ENCODE data around the gene RAG2.
A peak's percentile ranks its signal among the peaks of the same experiment; 100 is the strongest.

The RAG2 gene

DNA sequence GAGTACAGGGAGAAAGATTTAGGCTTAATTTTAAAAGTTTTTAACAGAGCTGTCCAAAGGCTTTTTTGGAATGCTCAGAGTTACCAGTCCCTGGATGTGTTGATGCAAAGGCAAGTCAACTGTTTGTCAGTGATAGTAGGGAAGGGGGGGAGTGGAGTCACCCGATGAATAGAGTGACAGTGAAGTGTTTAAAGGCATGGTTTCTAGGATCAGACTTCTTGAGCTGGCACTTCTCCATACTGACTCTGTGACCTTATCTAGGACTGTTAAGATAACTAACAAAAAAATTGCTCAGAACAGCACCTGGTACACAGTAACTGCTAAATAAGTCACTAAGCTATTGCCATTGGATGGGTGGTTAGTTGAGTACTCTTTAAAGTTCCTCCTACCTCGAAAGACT lies 11.3 kb upstream of the RAG2 start:
- Mint-ChIP-seq H3K27me3 (peaks cover 4% of the 10 kb centered on the region), H3K36me3 (no peaks in the 10 kb centered on the region), H3K4me1 (no peaks in the 10 kb centered on the region), H3K9me3 (no peaks in the 10 kb centered on the region), H3K4me3 (no peak overlapping the region), H3K27ac (no peak overlapping the region)

DNA sequence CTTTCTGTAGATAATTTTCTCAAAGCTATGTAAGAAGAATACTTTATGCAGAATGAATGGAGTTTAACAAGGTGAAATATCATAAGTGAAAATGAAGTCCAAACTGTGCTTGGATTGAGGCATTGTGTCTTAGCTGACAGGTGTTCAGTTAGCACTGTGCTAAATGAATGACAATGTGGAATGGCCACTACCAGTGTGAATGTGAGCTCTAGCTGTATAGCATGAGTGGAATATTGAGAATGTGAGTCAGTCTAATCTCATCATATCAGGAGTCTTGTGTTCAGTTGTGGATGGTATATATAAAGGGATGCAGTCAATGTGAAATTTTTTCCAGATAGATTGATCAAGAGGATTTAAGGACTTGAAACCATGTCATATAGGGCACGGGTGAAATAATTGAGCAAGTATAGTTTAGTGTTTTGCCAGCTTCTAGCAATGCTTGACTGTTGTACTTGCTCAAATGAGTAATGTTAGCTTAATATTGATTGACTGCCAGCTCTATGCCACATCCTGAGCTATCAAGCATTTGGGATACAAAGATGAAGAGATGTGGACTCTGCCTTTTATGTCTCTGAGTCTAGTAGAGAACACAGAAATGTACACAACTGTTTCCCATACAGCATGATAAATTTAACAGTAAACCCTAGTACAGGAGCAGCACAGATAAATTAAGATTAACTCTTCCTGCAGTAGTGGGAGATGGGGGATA lies 10.6 kb upstream of the RAG2 start:
- Mint-ChIP-seq H3K4me3 (no peak overlapping the region), H3K4me1 (no peaks in the 10 kb centered on the region), H3K27me3 (peaks cover 6% of the 10 kb centered on the region), H3K27ac (no peak overlapping the region), H3K9me3 (no peaks in the 10 kb centered on the region), H3K36me3 (no peaks in the 10 kb centered on the region)

DNA sequence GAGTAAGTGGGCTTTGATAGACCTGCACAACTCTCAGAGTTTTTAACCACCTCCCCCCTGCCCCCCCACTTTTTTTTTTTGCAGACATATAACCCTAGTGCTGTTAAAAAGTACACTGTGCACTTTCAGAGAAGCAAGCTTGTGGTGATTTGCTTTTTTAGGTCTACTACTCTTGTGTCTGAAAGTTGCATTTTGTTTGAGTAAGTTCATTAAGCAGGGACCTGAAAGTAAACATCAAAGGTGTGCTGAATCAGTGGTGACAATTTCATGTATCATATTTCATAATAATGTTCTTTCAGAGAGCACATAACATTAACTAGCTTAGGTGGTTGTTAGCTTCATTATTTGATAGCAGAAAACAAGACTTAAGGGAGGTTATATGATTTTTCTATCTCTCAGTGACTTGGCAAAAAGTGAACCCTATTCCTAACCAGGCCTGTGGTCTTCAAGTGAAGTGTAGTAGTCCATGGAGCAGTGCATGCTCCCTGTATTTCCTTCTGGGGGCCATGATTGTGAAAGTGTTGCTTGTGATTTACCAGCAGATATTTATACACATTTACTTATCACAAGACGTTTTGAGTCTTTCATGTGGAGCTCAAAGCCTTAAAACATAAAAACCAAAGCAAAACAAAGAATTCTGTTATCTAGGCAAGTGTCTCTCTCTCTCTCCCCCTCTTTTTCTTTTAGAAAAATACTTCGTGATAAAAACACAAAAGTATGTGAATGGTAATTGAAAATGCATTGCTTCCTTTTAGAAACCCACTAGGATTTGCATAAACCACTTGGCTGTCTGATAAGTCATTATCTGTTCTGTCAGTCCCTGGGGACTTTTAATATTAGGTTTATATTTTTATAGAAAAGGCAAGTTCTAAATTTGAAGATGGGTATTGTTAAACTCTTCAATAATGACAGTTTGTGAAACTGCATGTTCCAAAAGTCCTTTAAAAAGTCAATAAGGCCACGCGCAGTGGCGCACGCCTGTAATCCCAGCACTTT lies 7.5 kb upstream of the RAG2 start:
- no peaks in the 10 kb centered on the region for H3K36me3 Mint-ChIP-seq
- no peak overlapping the region for H3K27ac Mint-ChIP-seq
- H3K9me3 Mint-ChIP-seq, result no peaks in the 10 kb centered on the region
- peaks cover 12% of the 10 kb centered on the region for H3K27me3 Mint-ChIP-seq
- no peak overlapping the region for H3K4me3 Mint-ChIP-seq
- no peaks in the 10 kb centered on the region for H3K4me1 Mint-ChIP-seq

- Mint-ChIP-seq H3K4me3 (no peak overlapping the region), H3K27me3 (peaks cover 11% of the 10 kb centered on the region), H3K36me3 (no peaks in the 10 kb centered on the region), H3K4me1 (no peaks in the 10 kb centered on the region), H3K9me3 (no peaks in the 10 kb centered on the region), H3K27ac (no peak overlapping the region)
Observed at GRCh38 chr11:36602135-36602534, 4.1 kb upstream of the RAG2 start.

DNA sequence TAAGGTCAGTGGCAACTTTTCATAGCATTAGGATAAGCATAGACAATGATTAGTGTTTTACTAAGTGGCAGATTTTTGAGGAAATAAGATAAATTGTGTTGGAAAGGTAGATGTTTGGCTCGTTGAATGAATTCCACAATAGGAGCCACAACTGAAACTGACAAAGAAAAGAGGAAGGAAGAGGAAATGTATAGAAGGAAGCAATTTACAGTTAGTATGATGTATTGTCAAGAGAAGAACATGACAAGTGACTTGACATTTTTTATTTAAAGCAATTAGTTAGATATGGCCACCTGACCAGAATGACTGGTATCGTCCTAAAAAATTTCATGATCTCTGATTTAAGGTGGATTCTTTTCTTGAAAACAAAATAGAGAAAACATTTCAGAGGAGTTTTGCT lies 3.1 kb upstream of the RAG2 start:
- Mint-ChIP-seq H3K36me3 (no peaks in the 10 kb centered on the region), H3K27ac (no peak overlapping the region), H3K4me1 (no peaks in the 10 kb centered on the region), H3K4me3 (no peak overlapping the region), H3K27me3 (peaks cover 13% of the 10 kb centered on the region), H3K9me3 (no peaks in the 10 kb centered on the region)

GRCh38 chr11:36600180-36600579 lies 2.1 kb upstream of the RAG2 start:
- H3K4me1 Mint-ChIP-seq, result no peaks in the 10 kb centered on the region
- no peak overlapping the region for H3K4me3 Mint-ChIP-seq
- peaks cover 19% of the 10 kb centered on the region for H3K27me3 Mint-ChIP-seq
- no peaks in the 10 kb centered on the region for H3K9me3 Mint-ChIP-seq
- no peaks in the 10 kb centered on the region for H3K36me3 Mint-ChIP-seq
- H3K27ac Mint-ChIP-seq, result no peak overlapping the region

- Mint-ChIP-seq H3K36me3 (no peaks in the 10 kb centered on the region), H3K9me3 (no peaks in the 10 kb centered on the region), H3K27ac (no peak overlapping the region), H3K4me1 (peaks cover 10% of the 10 kb centered on the region), H3K4me3 (no peak overlapping the region), H3K27me3 (peaks cover 27% of the 10 kb centered on the region)
Observed at GRCh38 chr11:36596880-36597279, 1.2 kb downstream of the RAG2 start.

DNA sequence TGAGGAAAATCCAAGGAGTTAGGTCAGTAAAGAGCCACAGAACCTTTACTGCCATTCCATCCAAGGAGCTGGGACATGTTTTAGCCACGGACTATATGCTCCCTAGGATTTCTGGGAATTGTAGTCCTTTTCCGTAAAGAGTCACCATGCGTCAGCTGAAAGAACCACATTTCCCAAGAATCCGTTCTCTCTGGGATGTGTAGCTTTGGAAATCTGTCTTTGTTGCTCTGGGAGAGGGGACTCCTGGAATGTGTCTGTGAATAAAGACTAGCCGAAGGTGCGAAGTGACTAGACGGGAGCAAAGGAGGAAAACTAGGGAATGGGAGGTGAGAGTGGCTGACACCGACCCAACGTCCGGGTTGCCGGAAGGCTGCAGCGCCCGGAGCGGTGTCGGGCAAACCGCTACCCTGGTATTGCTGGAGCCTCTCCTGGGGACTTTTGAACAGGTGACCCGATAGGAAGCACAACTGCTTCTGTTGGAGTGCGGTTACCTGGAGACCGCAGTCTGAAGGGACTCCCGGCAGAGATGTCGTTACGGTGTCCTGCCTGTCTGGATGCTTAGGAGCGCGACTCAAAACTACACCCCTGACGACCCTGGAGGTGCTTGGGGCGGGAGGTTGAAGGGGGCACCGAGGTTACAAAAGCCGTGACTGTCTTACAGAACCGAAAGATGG lies 3.6 kb downstream of the RAG2 start, which contains the start of gene IFTAP:
Gene IFTAP, plus strand, starts transcription at position 187 of the 674 bp plus-strand sequence. CDS start 15,602 bp downstream, outside the sequence.
- peak within 1 kb of the TSS; percentile 89 for H3K4me3 Mint-ChIP-seq
- H3K9me3 Mint-ChIP-seq, result no peaks in the 10 kb centered on the region
- H3K36me3 Mint-ChIP-seq, result no peaks in the 10 kb centered on the region
- peaks cover 36% of the 10 kb centered on the region for H3K27me3 Mint-ChIP-seq
- H3K27ac Mint-ChIP-seq, result peak within 1 kb of the TSS; percentile 15
- peaks cover 10% of the 10 kb centered on the region for H3K4me1 Mint-ChIP-seq

GRCh38 chr11:36591433-36591832 lies 6.6 kb downstream of the RAG2 start:
- H3K4me1 Mint-ChIP-seq, result peaks cover 10% of the 10 kb centered on the region
- no peaks in the 10 kb centered on the region for H3K36me3 Mint-ChIP-seq
- H3K27ac Mint-ChIP-seq, result no peak overlapping the region
- H3K27me3 Mint-ChIP-seq, result peaks cover 41% of the 10 kb centered on the region
- no peaks in the 10 kb centered on the region for H3K9me3 Mint-ChIP-seq
- no peak overlapping the region for H3K4me3 Mint-ChIP-seq

- no peak overlapping the region for H3K4me3 Mint-ChIP-seq
- H3K9me3 Mint-ChIP-seq, result no peaks in the 10 kb centered on the region
- H3K4me1 Mint-ChIP-seq, result peaks cover 10% of the 10 kb centered on the region
- no peaks in the 10 kb centered on the region for H3K36me3 Mint-ChIP-seq
- H3K27me3 Mint-ChIP-seq, result peaks cover 36% of the 10 kb centered on the region
- no peak overlapping the region for H3K27ac Mint-ChIP-seq
Observed at GRCh38 chr11:36590513-36590912, 7.5 kb downstream of the RAG2 start.

GRCh38 chr11:36588099-36588498 lies 9.9 kb downstream of the RAG2 start:
- Mint-ChIP-seq H3K9me3 (no peaks in the 10 kb centered on the region), H3K4me1 (no peaks in the 10 kb centered on the region), H3K36me3 (no peaks in the 10 kb centered on the region), H3K27me3 (peaks cover 27% of the 10 kb centered on the region), H3K27ac (no peak overlapping the region), H3K4me3 (no peak overlapping the region)

DNA sequence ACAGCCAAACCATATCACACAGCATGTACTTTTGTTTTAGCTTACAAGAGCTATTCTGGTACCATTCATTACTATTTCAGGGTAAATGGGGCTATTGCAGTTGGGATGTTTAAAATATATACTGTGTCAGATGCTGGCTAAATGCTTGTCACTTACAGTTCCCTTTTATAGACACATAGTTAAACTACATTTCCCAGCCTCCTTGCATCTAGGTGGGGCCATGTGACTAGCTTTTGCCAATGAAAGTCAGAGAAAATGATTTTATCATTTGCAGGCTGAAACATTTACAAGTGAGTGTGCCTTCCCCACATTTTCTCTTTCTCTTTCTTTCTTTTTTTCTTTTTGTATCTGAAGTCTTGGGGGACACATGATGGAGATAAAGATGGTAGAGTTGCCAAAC lies 11.5 kb downstream of the RAG2 start:
- Mint-ChIP-seq H3K9me3 (peaks cover 5% of the 10 kb centered on the region), H3K27ac (no peak overlapping the region), H3K27me3 (peaks cover 21% of the 10 kb centered on the region), H3K4me1 (no peaks in the 10 kb centered on the region), H3K4me3 (no peak overlapping the region), H3K36me3 (no peaks in the 10 kb centered on the region)

DNA sequence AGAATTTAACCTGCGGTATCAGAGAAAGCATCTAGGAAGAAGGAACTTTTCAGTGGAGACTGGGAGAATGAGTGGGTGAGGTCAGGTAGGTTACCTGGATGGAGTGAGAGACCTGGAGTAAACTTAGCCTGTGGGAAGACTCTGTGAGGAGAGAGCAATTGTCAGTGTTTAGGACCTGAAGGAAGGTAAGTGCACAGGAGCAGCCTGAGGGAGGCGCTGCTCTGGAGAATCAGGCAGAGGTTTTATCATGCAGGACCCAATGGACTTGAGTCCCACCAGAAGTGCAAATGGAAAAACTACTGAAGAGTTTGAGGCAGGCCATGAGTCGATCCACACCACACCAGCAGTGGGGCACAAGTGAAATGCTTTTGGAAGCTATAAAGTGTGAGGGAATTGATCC lies 14.4 kb downstream of the RAG2 start:
- Mint-ChIP-seq H3K36me3 (no peaks in the 10 kb centered on the region), H3K9me3 (peaks cover 5% of the 10 kb centered on the region), H3K27me3 (peaks cover 10% of the 10 kb centered on the region), H3K4me1 (no peaks in the 10 kb centered on the region), H3K27ac (no peak overlapping the region), H3K4me3 (no peak overlapping the region)

DNA sequence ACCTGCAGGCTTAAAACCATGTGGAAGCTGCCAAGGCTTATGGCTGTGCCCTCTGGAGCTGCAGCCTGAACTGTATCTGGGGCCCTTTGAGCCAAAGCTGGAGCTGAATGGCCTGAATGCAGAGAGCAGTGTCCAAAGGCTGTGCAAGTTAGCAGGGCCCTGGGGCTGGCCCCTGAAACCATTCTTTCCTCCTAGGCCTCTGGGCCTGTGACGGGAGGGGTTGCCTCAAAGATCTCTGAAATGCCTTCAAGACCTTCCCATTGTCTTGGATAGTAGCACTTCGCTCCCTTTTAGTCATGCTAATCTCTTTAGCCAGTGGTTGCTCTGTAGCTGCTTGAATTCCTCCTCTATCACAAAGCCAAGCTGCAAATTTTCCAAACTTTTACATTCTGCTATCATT lies 16.5 kb downstream of the RAG2 start:
- Mint-ChIP-seq H3K36me3 (no peaks in the 10 kb centered on the region), H3K4me3 (no peak overlapping the region), H3K4me1 (no peaks in the 10 kb centered on the region), H3K27ac (no peak overlapping the region), H3K9me3 (peaks cover 5% of the 10 kb centered on the region), H3K27me3 (peaks cover 5% of the 10 kb centered on the region)

- Mint-ChIP-seq H3K36me3 (peaks cover 3% of the 10 kb centered on the region), H3K4me3 (no peak overlapping the region)
Observed at GRCh38 chr11:36578458-36578857, 19.6 kb downstream of the RAG2 start.

More at GRCh38 chr11:36578458-36578857, 19.6 kb downstream of the RAG2 start:
- H3K9me3 Mint-ChIP-seq, result peaks cover 5% of the 10 kb centered on the region
- H3K4me1 Mint-ChIP-seq, result no peaks in the 10 kb centered on the region
- H3K27ac Mint-ChIP-seq, result no peak overlapping the region
- H3K27me3 Mint-ChIP-seq, result peaks cover 2% of the 10 kb centered on the region
